Measurements from ENCODE around the gene CNTD1. TPM values are rescaled to one million over a fixed set of nuclear protein-coding genes. Genes with fewer than 3 reads are reported as not detected.

The CNTD1 gene
- total and polyA plus RNA-seq, 2 of the 4 experiments (the other 2 are of a cell fraction): not detected

DNA sequence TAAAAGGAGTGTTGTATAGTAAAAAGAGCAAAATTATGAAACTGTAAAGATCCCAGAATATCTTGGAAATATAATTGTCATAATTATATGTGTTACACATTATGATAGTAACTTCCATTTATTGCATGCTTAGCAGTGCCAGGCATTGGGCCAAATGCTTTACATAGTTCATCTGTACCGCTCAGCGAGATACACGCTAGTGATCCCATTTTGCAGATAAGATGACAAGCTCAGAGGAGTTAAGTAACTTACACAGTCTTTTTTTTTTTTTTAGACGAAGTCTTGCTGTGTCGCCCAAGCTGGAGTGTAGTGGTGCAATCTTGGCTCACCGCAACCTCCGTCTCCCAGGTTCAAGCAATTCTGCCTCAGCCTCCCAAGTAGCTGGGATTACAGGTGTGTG, 47.0 kb upstream of the CNTD1 start:
- TF ChIP-seq CEBPB (IDR thresholded peaks at IDR 0.05; ENCODE audit: low read depth, low read length) (no peak), POLR2A (IDR thresholded peaks at IDR 0.05; ENCODE audit: low read depth, low read length) (no peak), MAZ (IDR thresholded peaks at IDR 0.05; ENCODE audit: borderline replicate concordance, low read depth, low read length) (no peak), FOS (IDR thresholded peaks at IDR 0.05; ENCODE audit: low read depth, low read length) (no peak), RCOR1 (IDR thresholded peaks at IDR 0.05; ENCODE audit: insufficient replicate concordance, low read length) (no peak), RAD21 (IDR thresholded peaks at IDR 0.05; ENCODE audit: low read length) (no peak), NFE2L2 (IDR thresholded peaks at IDR 0.05; ENCODE audit: low read depth, low read length) (no peak), BHLHE40 (IDR thresholded peaks at IDR 0.05; ENCODE audit: low read depth, low read length) (no peak), MAFK (IDR thresholded peaks at IDR 0.05; ENCODE audit: low read depth, low read length) (no peak), RFX5 (IDR thresholded peaks at IDR 0.05; ENCODE audit: low read depth, low read length) (no peak), SMC3 (IDR thresholded peaks at IDR 0.05; ENCODE audit: low read depth, low read length) (no peak), CHD1 (IDR thresholded peaks at IDR 0.05; ENCODE audit: low read depth, low read length) (no peak), MXI1 (IDR thresholded peaks at IDR 0.05; ENCODE audit: borderline replicate concordance, low read depth, low read length) (no peak)
- TF ChIP-seq, protein P1, sequence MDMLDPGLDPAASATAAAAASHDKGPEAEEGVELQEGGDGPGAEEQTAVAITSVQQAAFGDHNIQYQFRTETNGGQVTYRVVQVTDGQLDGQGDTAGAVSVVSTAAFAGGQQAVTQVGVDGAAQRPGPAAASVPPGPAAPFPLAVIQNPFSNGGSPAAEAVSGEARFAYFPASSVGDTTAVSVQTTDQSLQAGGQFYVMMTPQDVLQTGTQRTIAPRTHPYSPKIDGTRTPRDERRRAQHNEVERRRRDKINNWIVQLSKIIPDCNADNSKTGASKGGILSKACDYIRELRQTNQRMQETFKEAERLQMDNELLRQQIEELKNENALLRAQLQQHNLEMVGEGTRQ (IDR thresholded peaks at IDR 0.05; ENCODE audit: low read depth, low read length): no peak
- TF ChIP-seq, protein P2, sequence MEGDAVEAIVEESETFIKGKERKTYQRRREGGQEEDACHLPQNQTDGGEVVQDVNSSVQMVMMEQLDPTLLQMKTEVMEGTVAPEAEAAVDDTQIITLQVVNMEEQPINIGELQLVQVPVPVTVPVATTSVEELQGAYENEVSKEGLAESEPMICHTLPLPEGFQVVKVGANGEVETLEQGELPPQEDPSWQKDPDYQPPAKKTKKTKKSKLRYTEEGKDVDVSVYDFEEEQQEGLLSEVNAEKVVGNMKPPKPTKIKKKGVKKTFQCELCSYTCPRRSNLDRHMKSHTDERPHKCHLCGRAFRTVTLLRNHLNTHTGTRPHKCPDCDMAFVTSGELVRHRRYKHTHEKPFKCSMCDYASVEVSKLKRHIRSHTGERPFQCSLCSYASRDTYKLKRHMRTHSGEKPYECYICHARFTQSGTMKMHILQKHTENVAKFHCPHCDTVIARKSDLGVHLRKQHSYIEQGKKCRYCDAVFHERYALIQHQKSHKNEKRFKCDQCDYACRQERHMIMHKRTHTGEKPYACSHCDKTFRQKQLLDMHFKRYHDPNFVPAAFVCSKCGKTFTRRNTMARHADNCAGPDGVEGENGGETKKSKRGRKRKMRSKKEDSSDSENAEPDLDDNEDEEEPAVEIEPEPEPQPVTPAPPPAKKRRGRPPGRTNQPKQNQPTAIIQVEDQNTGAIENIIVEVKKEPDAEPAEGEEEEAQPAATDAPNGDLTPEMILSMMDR (conservative IDR thresholded peaks at IDR 0.05; ENCODE audit: low read depth, low read length): no peak
- TF ChIP-seq, protein P3, sequence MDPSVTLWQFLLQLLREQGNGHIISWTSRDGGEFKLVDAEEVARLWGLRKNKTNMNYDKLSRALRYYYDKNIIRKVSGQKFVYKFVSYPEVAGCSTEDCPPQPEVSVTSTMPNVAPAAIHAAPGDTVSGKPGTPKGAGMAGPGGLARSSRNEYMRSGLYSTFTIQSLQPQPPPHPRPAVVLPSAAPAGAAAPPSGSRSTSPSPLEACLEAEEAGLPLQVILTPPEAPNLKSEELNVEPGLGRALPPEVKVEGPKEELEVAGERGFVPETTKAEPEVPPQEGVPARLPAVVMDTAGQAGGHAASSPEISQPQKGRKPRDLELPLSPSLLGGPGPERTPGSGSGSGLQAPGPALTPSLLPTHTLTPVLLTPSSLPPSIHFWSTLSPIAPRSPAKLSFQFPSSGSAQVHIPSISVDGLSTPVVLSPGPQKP (IDR thresholded peaks at IDR 0.05; ENCODE audit: borderline replicate concordance, low read depth, low read length): no peak
- CTCF ChIA-PET: interaction anchor here (0.6 to 1.1 kb wide), 2 partner anchors 12 to 20 kb away, joined by 3 to 6 read pairs; no protein-coding TSS in a partner anchor
- POLR2A ChIA-PET (ENCODE audit: unreplicated experiment): interaction anchor here (0.6 kb wide), 1 partner anchor 197 kb away, joined by 3 read pairs; no protein-coding TSS in a partner anchor

More for the DNA sequence above, 47.0 kb upstream of the CNTD1 start:
- Histone ChIP-seq H2AFZ (replicated peaks; ENCODE audit: low read length, poor library complexity) (no peak overlapping the region), H3K9me1 (ENCODE audit: insufficient read depth, low read length) (no peaks in the 10 kb centered on the region; the same call in 1 of the 2 replicates), H3K4me2 (ENCODE audit: low read depth, low read length) (no peak overlapping the region), H4K20me1 (ENCODE audit: insufficient read depth, low read length) (no peaks in the 10 kb centered on the region), H2BK15ac (ENCODE audit: low read depth, low read length) (no peak overlapping the region), H3K36me3 (ENCODE audit: control insufficient read depth, insufficient read depth, low read length) (no peaks in the 10 kb centered on the region), H3K4ac (ENCODE audit: low read depth, low read length) (no peak overlapping the region), H3K27me3 (ENCODE audit: control insufficient read depth, insufficient read depth, low read length) (peaks cover 48% of the 10 kb centered on the region), H4K91ac (ENCODE audit: insufficient read depth, low read depth, low read length) (no peak overlapping the region), H3K4me3 (ENCODE audit: insufficient read depth, low read depth, low read length) (no peak overlapping the region), H2BK5ac (ENCODE audit: low read depth, low read length, poor library complexity, severe bottlenecking) (no peak overlapping the region), H3K56ac (ENCODE audit: extremely low read depth, insufficient read depth, low read length) (no peak overlapping the region), H2BK20ac (ENCODE audit: low read depth, low read length) (no peak overlapping the region), H2AK5ac (ENCODE audit: low read depth, low read length) (no peak overlapping the region), H3K4me1 (ENCODE audit: control insufficient read depth, insufficient read depth, low read length) (peaks cover 4% of the 10 kb centered on the region; the same call in 1 of the 2 replicates), H3K14ac (replicated peaks; ENCODE audit: low read depth, low read length) (no peak overlapping the region), H3K27ac (ENCODE audit: insufficient read depth, low read length) (no peak overlapping the region), H2BK120ac (ENCODE audit: low read depth, low read length) (no peak overlapping the region), H3K9me3 (ENCODE audit: control insufficient read depth, insufficient read depth, low read length) (no peaks in the 10 kb centered on the region), H3K79me1 (ENCODE audit: low read depth in 1 of 2, low read length in 2 of 2) (no peaks in the 10 kb centered on the region), H4K8ac (ENCODE audit: low read depth in 2 of 2, low read length in 2 of 2) (no peak overlapping the region), H3K9ac (ENCODE audit: low read depth, low read length) (no peak overlapping the region), H3K18ac (ENCODE audit: low read depth, low read length) (no peak overlapping the region), H2AK9ac (replicated peaks; ENCODE audit: low read depth, low read length, poor library complexity) (no peak overlapping the region), H3K23ac (ENCODE audit: low read depth, low read length) (no peak overlapping the region), H4K5ac (ENCODE audit: low read depth, low read length) (no peak overlapping the region)
- intact Hi-C loops (cut with micrococcal nuclease): no loop called here
- WGBS, 2 experiments (ENCODE audit: extremely low coverage in 2 of 2, insufficient read length in 1 of 2): 17% methylated on average over 2 of the region's 7 CpGs; no CpG with 5 or more reads in 1 of the 2 experiments
- no TSS peak for BruUV-seq (replicated peaks)
- dilution Hi-C loops (cut with HindIII; ENCODE audit: low sequenced_read_pairs, unreplicated experiment): no loop called here
- in situ Hi-C loops (cut with MboI; ENCODE audit: low sequenced_read_pairs): no loop called here
- no peak for ATAC-seq (ENCODE audit: low read depth)
- peak; percentile 18 for DNase-seq
